GM12892 (cell line): ENCODE measurements around the gene FAIM2.

Source experiments
- POLR2A ChIP-seq: IDR thresholded peaks from 2 replicates; pipeline ENCODE4 v1.6.1; 2011; ENCODE audit warnings: low read depth, low read length, control low read depth
- POLR2AphosphoS5 ChIP-seq: IDR thresholded peaks from 2 replicates; pipeline ENCODE4 v1.6.1; 2011; ENCODE audit warnings: low read depth, low read length, control low read depth
- TAF1 ChIP-seq: IDR thresholded peaks from 2 replicates; pipeline ENCODE4 v1.6.1; 2011; ENCODE audit warnings: low read depth, mild to moderate bottlenecking, control low read depth, low read length, borderline replicate concordance

- no peak for TF ChIP-seq POLR2AphosphoS5
- TF ChIP-seq POLR2A, result no peak
- TF ChIP-seq TAF1, result no peak
Measured at GRCh38 chr12:49917788-49918173, 14.1 kb upstream of the FAIM2 start.
